Measurements from ENCODE around the gene CEP97.
"Not testable (repeated sequence)": the region's sequence is repeated elsewhere in the genome, so short reads cannot be mapped to it uniquely, and the experiment has no call there.

Gene CEP97

GRCh38 chr3:101724329-101725193 lies at the start of gene CEP97:
Gene CEP97, plus strand, starts transcription at chr3:101724614. Its CDS starts 63 bp downstream, at chr3:101724677.
- H3K4me3 ChIP-seq (ENCODE audit: low read depth, low read length): peak within 1 kb of the TSS; percentile 91

DNA sequence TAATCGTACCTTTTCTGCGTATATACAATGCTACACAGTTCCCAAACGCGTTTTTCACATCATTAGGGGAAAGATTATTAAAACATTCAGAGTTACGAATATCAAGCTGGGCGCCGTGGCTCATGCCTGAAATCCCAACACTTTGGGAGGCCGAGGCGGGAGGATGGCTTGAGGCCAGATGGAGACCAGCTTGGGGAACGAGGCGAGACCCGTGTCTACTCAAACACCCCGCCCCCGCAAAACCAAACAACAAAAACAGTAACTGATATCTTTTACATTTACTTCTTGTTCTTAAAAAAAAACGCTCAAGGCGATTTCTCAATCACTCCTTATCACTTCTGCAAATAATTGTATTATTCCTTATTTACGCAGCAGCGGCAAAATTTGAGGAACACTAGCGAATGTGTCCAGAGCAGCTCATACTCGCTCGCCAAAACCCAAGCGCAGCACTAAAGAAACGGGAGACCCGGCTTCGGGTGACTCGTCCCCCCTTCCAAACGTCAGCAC lies 48.7 kb upstream of the CEP97 start:
- peak overlapping the region; percentile 62 for H3K4me3 ChIP-seq (ENCODE audit: low read depth, low read length)

DNA sequence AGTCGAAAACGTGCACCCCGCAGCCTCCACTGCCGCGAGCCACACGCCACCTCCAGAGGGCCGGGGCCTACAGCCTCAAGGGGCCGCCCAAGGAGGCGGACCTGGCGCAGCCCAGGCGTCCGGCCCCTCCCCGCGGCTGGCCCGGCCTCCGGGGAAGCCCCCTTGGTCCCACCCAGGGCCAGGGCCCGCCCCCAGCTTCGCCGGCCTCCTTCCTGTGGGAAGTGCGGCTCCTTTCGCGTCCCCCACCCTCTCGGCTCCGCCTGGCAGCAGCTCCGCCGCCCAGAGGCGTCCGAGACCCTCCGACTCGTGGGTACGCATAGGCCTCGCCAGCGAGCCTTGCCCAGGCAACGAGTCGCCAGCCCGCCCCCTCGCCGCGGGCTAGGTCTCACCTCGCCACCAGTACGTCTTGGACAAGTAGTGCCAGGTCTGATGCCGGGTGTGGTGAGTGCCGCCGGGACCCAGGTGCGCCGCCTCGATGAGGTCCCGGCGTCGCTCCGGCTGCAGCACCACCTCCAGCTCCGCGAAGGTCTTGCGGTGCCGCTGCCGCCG lies 48.1 kb upstream of the CEP97 start:
- H3K4me3 ChIP-seq (ENCODE audit: low read depth, low read length): peak overlapping the region; percentile 96

DNA sequence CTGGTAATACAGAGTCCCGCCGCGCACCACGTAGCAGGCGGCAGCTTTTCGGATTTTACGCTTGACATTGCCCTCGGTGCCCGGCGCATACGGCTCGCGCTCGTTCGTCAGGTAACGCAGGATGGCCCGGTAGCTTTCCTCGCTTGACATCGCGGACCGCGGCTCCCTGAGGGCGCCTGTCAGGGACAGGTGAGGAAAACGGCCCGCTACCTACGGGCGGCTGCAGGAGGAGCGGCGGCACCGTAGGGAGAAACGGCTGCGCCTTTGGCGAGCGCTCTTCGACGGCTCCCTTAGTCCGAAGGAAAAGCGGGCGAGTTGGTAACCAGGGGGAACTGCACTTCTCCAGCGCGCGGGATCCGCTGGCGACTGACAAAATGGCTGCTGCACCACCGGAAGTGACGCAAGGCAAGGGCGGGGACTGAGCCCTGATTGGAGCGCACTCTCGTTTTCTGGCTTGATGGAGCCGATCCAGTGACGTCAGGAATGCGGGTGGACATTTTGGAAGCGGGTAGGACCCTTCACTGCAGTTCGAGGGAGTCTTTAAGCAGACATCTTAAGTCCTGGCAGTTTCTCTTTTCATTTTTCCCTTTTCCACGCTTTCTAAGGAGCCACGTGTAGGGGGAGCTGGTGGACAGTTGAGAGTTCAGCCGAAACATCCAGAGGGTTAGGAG lies 47.5 kb upstream of the CEP97 start, which contains the start of gene ZBTB11:
TSS of gene ZBTB11 (minus strand) at position 368 of the 671 bp plus-strand sequence. CDS start at position 150, 218 bp downstream.
- peak within 1 kb of the TSS; percentile 96 for H3K4me3 ChIP-seq (ENCODE audit: low read depth, low read length)

- no peak overlapping the region for H3K4me3 ChIP-seq (ENCODE audit: low read depth, low read length)
Measured at GRCh38 chr3:101677436-101678286, 46.8 kb upstream of the CEP97 start.

DNA sequence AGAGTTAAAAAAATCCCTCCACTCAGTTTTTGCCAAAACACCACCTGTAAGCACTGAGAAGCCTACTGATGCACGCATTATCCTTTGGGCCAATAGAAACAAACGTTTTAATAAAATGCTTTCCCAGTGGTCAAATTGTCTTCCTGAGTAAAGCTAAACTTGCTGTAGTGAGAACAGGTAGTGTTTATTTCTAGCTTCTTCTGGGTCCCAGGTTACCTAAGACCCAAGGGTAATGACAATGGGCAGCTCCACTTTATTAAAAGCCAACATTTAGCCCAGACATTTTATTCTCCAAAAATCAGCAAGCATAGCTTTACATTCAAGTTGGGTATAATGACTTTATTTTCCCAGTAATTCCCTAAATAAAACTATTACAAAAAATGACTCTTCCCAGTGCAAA lies 45.6 kb upstream of the CEP97 start:
- H3K4me3 ChIP-seq (ENCODE audit: low read depth, low read length): not testable (repeated sequence)

- no peak overlapping the region for H3K4me3 ChIP-seq (ENCODE audit: low read depth, low read length)
Measured at GRCh38 chr3:101680466-101680865, 43.9 kb upstream of the CEP97 start.

DNA sequence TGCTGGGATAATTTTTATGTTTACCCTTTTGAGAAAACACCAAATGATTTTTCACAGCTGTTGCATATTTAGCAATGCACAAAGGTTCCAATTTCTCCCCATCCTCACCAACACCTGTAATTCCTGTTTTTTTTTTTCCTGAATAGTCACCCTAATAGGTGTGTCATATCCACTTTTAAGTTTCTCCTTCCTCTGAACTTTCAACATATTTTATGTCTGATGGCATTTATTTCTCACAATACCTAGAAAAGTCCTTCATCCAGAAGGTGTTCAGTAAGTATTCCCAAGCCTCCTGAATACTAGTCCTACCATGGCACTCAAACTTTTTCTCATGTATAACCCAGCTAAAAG lies 39.4 kb upstream of the CEP97 start:
- H3K4me3 ChIP-seq (ENCODE audit: low read depth, low read length): peak overlapping the region; percentile 89

GRCh38 chr3:101685870-101686307 lies 38.5 kb upstream of the CEP97 start:
- H3K4me3 ChIP-seq (ENCODE audit: low read depth, low read length): peak overlapping the region; percentile 89

GRCh38 chr3:101687142-101687931 lies 37.1 kb upstream of the CEP97 start:
- H3K4me3 ChIP-seq (ENCODE audit: low read depth, low read length): no peak overlapping the region

DNA sequence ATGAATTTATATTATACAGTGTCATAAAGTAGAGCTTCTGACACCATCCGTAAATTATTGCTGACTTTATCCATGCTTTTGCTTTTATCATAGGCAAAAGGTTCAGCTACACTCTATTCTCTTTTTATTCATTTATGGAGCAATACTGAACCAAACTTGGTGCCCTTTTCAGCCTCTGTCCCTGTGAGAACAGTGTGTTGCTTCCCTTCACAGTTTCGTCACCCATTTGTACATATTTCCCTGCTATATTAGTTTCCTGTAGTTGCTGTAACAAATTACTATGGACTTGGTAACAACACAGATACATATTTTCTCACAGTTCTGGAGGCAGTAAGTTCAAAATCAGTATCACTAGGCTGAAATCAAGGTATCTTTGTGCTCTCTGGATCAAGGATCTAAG lies 35.1 kb upstream of the CEP97 start:
- H3K4me3 ChIP-seq (ENCODE audit: low read depth, low read length): no peak overlapping the region

- H3K4me3 ChIP-seq (ENCODE audit: low read depth, low read length): no peak overlapping the region
Measured at GRCh38 chr3:101690972-101691371, 33.4 kb upstream of the CEP97 start.

DNA sequence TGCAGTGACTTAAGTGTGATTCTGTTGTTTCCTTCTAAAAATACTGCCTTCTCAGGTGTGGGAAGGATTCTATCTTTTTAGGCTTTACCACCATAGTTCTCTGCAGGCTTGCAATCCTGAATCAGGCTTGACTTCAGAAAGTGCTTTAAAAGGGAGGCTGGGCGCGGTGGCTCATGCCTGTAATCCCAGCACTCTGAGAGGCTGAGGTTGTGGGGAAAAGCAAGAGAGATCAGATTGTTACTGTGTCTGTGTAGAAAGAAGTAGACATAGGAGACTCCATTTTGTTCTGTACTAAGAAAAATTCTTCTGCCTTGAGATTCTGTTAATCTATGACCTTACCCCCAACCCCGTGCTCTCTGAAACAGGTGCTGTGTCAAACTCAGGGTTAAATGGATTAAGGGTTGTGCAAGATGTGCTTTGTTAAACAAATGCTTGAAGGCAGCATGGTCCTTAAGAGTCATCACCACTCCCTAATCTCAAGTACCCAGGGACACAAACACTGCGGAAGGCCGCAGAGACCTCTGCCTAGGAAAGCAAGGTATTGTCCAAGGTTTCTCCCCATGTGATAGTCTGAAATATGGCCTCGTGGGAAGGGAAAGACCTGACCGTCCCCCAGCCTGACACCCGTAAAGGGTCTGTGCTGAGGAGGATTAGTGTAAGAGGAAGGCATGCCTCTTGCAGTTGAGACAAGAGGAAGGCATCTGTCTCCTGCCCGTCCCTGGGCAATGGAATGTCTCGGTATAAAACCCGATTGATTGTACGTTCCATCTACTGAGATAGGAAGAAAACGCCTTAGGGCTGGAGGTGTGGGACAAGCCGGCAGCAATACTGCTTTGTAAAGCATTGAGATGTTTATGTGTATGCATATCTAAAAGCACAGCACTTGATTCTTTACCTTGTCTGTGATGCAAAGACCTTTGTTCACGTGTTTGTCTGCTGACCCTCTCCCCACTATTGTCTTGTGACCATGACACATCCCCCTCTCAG lies 32.4 kb upstream of the CEP97 start:
- not testable (repeated sequence) for H3K4me3 ChIP-seq (ENCODE audit: low read depth, low read length)

- H3K4me3 ChIP-seq (ENCODE audit: low read depth, low read length): peak overlapping the region; percentile 24
Measured at GRCh38 chr3:101693540-101693939, 30.9 kb upstream of the CEP97 start.

DNA sequence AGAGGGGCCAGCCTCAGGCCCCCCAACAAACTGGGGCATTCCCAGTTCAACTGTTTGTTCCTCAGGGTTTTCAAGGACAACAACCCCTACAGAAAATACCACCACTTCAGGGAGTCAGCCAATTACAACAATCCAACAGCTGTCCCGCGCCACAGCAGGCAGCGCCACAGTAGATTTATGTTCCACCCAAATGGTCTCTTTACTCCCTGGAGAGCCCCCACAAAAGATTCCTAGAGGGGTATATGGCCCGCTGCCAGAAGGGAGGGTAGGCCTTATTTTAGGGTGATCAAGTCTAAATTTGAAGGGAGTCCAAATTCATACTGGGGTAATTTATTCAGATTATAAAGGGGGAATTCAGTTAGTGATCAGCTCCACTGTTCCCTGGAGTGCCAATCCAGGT lies 29.6 kb upstream of the CEP97 start:
- H3K4me3 ChIP-seq (ENCODE audit: low read depth, low read length): not testable (repeated sequence)

- H3K4me3 ChIP-seq (ENCODE audit: low read depth, low read length): no peak overlapping the region
Measured at GRCh38 chr3:101695779-101696372, 28.5 kb upstream of the CEP97 start.

DNA sequence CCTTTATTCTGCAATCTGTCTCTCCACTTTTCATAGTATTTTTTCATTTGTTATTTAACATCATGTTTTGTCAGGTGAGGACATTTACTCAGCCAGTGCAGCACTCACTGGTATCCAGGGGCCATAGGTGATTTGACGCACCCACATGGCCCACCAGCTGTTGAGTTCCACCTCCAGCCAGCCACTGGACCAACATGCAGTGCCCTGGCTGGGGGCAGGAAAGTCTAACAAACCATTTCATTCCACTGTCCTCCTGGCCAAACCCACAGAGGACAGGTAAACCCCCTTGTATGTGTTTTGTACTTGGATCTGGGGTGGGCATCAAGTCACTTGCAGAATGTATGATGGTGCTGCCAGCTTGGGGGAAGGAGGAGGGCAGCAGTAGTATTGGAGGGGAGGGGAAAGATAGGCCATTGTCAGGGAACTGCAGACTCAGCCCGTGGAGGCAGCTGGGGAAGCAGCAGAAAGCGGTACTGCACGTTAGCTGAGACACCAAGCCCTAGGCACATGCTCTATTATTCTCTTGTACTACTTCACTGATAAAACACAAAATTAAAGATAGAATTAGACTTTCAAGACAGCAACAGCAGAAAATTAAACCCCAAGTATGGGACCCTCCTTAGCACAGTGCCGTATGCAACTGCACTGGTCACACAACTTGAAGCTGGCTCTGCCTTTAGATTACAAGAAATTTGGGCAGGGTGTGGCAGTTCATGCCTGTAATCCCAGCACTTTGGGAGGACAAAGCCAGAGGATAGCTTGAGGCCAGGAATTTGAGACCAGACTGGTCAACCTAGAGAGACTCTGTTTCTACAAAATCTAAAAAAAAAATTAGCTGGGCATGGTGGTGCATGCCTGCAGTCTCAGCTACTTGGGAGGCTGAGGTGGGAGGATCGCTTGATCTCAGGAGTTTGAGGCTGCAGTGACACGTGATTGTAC lies 22.4 kb upstream of the CEP97 start:
- H3K4me3 ChIP-seq (ENCODE audit: low read depth, low read length): no peak overlapping the region

Measured in iPS-11a (cell line).